Brain microvascular endothelial cell (primary cell): ENCODE data around the gene PDZRN4.

ENCODE experiments used
- DNase-seq: peaks from one replicate; pipeline ENCODE4 v3.0.0-alpha.2; 2020
- H3K27ac ChIP-seq: fragments of 250-450 bp; sonication (Bioruptor Pico); 2 replicates; pipeline ENCODE4 v1.5.1; 2020; ENCODE audit warnings: mild to moderate bottlenecking, moderate library complexity
- H3K27me3 ChIP-seq: fragments of 250-450 bp; sonication (Bioruptor Pico); replicated peaks from 2 replicates; pipeline ENCODE4 v1.5.1; 2020; ENCODE audit warnings: mild to moderate bottlenecking
- H3K36me3 ChIP-seq: fragments of 250-450 bp; sonication (Bioruptor Pico); replicated peaks from 2 replicates; pipeline ENCODE4 v1.5.1; 2020; ENCODE audit warnings: mild to moderate bottlenecking
- H3K4me3 ChIP-seq: 2 replicates; pipeline ENCODE4 v1.5.1; 2011; ENCODE audit warnings: low read depth, mild to moderate bottlenecking, control low read depth, low read length, moderate library complexity
- in situ Hi-C: cut with HindIII; loops from 2 replicates; pipeline ENCODE4 v1.10.0; 2017; ENCODE audit warnings: low sequenced_read_pairs, low pct_ligation_motif_present
- TF ChIP-seq, protein P1 (sequence below): IDR thresholded peaks from 2 replicates; pipeline ENCODE4 v1.5.1; 2011; ENCODE audit warnings: low read depth, mild to moderate bottlenecking, moderate library complexity, low read length, control low read depth, inconsistent platforms; ENCODE audit errors: missing control alignments

PDZRN4 gene

DNA sequence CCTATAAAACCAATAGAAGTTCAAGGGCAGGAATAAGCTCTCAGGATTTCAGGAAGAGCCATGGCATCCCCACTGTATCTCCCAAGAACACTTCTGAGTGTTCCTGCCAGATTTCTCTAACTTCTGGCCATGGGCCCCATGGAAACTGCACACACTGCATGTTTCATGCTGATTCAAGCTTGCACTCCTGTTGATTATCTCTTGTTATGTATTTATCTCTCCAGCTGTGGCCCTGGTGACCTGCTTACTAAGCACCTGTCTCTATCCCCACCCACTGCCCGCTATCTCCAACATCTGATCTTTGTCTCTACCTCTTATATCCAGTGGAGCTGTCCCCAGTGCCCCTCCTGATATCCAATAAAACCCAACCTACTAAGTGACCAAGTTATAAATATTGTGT is 285.3 kb downstream of the PDZRN4 start:
- no peaks in the 10 kb centered on the region for H3K27me3 ChIP-seq
- in situ Hi-C loops = no loop called here
- no peak for DNase-seq
- no peaks in the 10 kb centered on the region for H3K36me3 ChIP-seq
- H3K27ac ChIP-seq = no peak overlapping the region
- TF ChIP-seq, protein P1, sequence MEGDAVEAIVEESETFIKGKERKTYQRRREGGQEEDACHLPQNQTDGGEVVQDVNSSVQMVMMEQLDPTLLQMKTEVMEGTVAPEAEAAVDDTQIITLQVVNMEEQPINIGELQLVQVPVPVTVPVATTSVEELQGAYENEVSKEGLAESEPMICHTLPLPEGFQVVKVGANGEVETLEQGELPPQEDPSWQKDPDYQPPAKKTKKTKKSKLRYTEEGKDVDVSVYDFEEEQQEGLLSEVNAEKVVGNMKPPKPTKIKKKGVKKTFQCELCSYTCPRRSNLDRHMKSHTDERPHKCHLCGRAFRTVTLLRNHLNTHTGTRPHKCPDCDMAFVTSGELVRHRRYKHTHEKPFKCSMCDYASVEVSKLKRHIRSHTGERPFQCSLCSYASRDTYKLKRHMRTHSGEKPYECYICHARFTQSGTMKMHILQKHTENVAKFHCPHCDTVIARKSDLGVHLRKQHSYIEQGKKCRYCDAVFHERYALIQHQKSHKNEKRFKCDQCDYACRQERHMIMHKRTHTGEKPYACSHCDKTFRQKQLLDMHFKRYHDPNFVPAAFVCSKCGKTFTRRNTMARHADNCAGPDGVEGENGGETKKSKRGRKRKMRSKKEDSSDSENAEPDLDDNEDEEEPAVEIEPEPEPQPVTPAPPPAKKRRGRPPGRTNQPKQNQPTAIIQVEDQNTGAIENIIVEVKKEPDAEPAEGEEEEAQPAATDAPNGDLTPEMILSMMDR = no peak
- no peak overlapping the region for H3K4me3 ChIP-seq

DNA sequence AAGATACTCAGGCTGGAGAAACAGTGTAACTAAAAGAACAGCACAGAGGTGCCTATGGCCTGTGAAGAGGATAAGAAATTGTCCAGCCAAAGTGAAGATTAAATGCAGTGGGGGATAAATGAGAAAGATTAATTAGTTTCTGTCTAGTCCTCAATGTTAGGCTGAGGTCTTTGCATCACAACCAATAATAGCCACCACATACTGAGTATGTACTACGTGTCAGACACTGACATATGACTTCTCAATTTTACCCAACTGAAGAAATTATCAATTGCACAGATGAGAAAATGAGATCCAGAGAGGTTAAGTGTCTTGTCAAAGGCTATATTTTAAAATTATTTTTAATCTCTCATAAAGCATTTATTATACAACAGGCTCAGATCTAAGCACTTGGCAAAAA is 285.9 kb downstream of the PDZRN4 start:
- DNase-seq = no peak
- H3K36me3 ChIP-seq = no peaks in the 10 kb centered on the region
- H3K27me3 ChIP-seq = no peaks in the 10 kb centered on the region
- in situ Hi-C loops = no loop called here
- H3K27ac ChIP-seq = no peak overlapping the region
- H3K4me3 ChIP-seq = no peak overlapping the region
- TF ChIP-seq, protein P1 = no peak

DNA sequence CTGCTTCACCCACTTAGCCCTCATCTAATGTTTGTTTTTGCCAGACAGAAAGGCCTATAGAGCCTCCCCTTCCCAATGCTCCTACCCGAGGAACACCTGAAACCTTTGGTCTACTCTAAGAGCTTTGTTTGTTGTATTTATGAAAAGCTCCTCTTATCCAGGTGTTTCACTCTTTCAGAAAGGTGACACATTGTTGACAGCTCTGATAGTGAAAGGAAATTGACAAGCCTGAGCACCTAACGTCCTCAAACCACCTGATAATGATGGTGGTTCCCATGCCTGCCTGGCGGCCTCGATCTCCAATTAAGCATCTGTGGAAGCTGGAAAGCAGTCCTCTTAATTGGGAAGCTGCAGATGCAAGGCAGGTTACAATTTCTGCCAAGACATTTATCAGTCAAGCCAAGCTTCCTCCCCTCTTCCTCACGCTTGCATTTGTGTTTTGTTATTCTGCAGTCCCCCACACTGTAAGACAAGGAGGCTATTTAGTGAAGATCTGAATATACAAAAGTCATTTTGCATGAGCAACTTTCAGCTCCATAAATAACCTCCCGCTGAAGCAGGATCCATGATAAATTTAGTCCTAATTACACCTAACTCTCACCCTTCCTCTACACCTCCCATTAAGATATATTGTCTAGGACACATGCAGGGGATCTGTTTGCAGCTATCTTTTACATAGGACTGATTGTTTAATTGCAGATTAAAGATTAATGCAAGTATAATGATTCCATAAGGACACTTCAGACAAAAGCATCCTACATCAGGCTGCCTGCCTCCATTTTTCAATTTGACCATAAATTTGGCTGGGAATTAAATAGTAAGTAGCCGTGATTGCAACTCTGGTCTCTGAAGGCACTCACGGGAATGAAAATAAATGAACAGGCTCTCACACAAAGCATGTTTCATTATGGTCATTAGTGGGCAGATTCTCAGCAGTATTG is 288.6 kb downstream of the PDZRN4 start:
- Histone ChIP-seq H3K27ac (no peak overlapping the region), H3K4me3 (no peak overlapping the region), H3K36me3 (no peaks in the 10 kb centered on the region), H3K27me3 (no peaks in the 10 kb centered on the region)
- TF ChIP-seq, protein P1 = no peak
- no peak for DNase-seq
- in situ Hi-C loops = no loop called here

DNA sequence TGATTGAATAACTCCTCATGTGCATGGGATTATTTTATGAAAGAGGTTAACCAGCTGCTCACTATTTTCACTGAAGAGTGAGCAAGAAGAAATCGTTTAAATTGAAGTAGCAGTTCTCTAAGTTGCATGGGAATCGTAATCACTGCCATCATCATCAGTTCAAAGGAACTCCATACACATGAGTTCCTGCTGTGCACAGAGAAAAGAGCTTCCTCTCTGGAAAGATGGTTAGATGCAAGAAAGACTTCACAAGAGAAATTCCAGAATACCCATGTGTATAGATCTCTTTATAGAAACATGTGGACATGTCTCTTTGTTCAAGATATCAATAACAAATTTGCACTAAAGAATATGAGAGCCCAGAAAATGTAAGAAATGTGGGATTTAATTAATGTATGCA is 291.3 kb downstream of the PDZRN4 start:
- in situ Hi-C loops = no loop called here
- H3K27ac ChIP-seq = no peak overlapping the region
- H3K4me3 ChIP-seq = no peak overlapping the region
- TF ChIP-seq, protein P1 = no peak
- DNase-seq = no peak
- no peaks in the 10 kb centered on the region for H3K36me3 ChIP-seq
- H3K27me3 ChIP-seq = no peaks in the 10 kb centered on the region

DNA sequence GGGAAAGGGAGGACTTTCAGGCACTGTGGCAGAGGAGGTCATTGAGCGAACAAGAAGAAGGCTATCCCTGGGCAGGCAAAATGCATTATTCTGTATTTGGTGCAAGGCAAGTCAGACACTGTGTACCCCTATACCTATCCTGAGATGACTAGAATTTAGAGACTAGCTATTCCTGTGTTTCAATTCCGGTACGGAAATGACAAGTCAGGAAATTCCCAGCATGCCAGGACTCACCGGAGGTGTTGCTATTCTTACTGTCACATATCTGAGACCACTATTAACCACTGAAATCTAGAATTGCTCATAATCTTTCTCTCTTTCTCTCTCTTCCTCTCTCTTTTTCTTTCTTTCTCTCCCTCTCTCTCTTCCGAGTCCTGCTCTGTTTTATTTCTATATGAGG is 297.1 kb downstream of the PDZRN4 start:
- Histone ChIP-seq H3K27ac (no peak overlapping the region), H3K27me3 (no peaks in the 10 kb centered on the region), H3K36me3 (no peaks in the 10 kb centered on the region), H3K4me3 (no peak overlapping the region)
- no peak for DNase-seq
- in situ Hi-C loops = no loop called here
- TF ChIP-seq, protein P1 = no peak
